OCI-LY1 (cell line): ENCODE data around the gene OTP.

Experiments used
- EZH2 ChIP-seq: fragments of 200-600 bp; sonication (generic), shearing (Covaris generic); IDR thresholded peaks from 2 replicates; pipeline ENCODE4 v1.8.0; 2017; ENCODE audit warnings: borderline replicate concordance, mixed run types, mild to moderate bottlenecking, antibody characterized with exemption, low read length, moderate library complexity, mixed read lengths
- TF ChIP-seq, protein P1 (sequence below): fragments of 200-600 bp; sonication (generic), shearing (Covaris generic); IDR thresholded peaks from 2 replicates; pipeline ENCODE4 v1.5.1; 2017; ENCODE audit warnings: mild to moderate bottlenecking, antibody characterized with exemption, low read length, moderate library complexity, mixed read lengths

- no peak for TF ChIP-seq EZH2
- TF ChIP-seq, protein P1, sequence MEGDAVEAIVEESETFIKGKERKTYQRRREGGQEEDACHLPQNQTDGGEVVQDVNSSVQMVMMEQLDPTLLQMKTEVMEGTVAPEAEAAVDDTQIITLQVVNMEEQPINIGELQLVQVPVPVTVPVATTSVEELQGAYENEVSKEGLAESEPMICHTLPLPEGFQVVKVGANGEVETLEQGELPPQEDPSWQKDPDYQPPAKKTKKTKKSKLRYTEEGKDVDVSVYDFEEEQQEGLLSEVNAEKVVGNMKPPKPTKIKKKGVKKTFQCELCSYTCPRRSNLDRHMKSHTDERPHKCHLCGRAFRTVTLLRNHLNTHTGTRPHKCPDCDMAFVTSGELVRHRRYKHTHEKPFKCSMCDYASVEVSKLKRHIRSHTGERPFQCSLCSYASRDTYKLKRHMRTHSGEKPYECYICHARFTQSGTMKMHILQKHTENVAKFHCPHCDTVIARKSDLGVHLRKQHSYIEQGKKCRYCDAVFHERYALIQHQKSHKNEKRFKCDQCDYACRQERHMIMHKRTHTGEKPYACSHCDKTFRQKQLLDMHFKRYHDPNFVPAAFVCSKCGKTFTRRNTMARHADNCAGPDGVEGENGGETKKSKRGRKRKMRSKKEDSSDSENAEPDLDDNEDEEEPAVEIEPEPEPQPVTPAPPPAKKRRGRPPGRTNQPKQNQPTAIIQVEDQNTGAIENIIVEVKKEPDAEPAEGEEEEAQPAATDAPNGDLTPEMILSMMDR: peak; percentile 24; the same call in 1 of the 2 replicates
These were observed 6.9 kb upstream of the OTP start for GRCh38 chr5:77645158-77645994.
